Breast epithelium (tissue), 4 donors: Measurements from ENCODE around the gene HES7. TPM values are rescaled to one million over a fixed set of nuclear protein-coding genes. Genes with fewer than 3 reads are reported as not detected.

Experiments used
- DNase-seq, 2 donors: peaks; one replicate each; pipeline ENCODE4 v3.0.0-alpha.2; 2019; ENCODE audit warnings: low spot score in 2 of 2
- H3K27ac ChIP-seq, 2 donors: fragments of 200-600 bp; sonication (generic) in 1 of 2; one replicate each; pipeline ENCODE4 v1.5.1; 2016 to 2019; ENCODE audit warnings: mild to moderate bottlenecking in 1 of 2
- H3K27me3 ChIP-seq, 2 donors: fragments of 200-600 bp; sonication (generic) in 1 of 2; one replicate each; pipeline versions ENCODE4 v1.5.1 to v1.6.0; 2017 to 2019; ENCODE audit warnings: control low read depth in 1 of 2, mild to moderate bottlenecking in 1 of 2
- H3K36me3 ChIP-seq: fragments of 200-600 bp; one replicate; pipeline ENCODE4 v1.5.1; 2019
- H3K4me1 ChIP-seq, 2 donors: fragments of 200-600 bp; sonication (generic); one replicate each; pipeline ENCODE4 v1.5.1; 2016 to 2019; ENCODE audit warnings: control low read depth in 1 of 2
- H3K4me3 ChIP-seq, 3 donors: fragments of 200-600 bp; sonication (generic); 1 replicate in 2 of 3; 2 replicates in 1 of 3; pipeline ENCODE4 v1.5.1; 2016 to 2019; ENCODE audit warnings: mild to moderate bottlenecking in 3 of 3, moderate library complexity in 2 of 3
- H3K9me3 ChIP-seq, 2 donors: fragments of 200-600 bp; sonication (generic) in 1 of 2; one replicate each; pipeline ENCODE4 v1.5.1; 2016 to 2019; ENCODE audit warnings: control low read depth in 1 of 2
- CTCF ChIP-seq, 3 donors: fragments of 450-650 bp; IDR thresholded peaks; one replicate each; pipeline ENCODE4 v1.5.1; 2016 to 2017; ENCODE audit warnings: antibody characterized with exemption in 3 of 3, mild to moderate bottlenecking in 3 of 3, moderate library complexity in 3 of 3
- POLR2A ChIP-seq: fragments of 450-650 bp; IDR thresholded peaks from one replicate; pipeline ENCODE4 v1.6.1; 2016; ENCODE audit warnings: antibody characterized with exemption, mild to moderate bottlenecking, moderate library complexity
- POLR2AphosphoS5 ChIP-seq, 3 donors: sonication (generic); formaldehyde crosslinking; IDR thresholded peaks; one replicate each; pipeline ENCODE4 v1.6.1; 2017; ENCODE audit warnings: antibody characterized with exemption in 3 of 3
- intact Hi-C: fragments of 100-400 bp; cut with DNase I; formaldehyde crosslinking; loops from one replicate; pipeline ENCODE4 v1.15.1; 2023; ENCODE audit warnings: low total_unique reads
- total RNA-seq, 3 donors: library from RNA; depleted of rRNA; stranded (reverse); fragments of >200 nt; gene quantifications; one replicate each; pipeline ENCODE4 v1.1.0, GENCODE V29; 2016

The HES7 gene
- total RNA-seq, 3 donors from 2014 or later: not detected

GRCh38 chr17:8071496-8071895, 52.4 kb downstream of the HES7 start:
- peaks cover 0 to 2% of the 10 kb centered on the region in 2 donors for H3K4me1 ChIP-seq
- intact Hi-C loops: no loop called here

More at GRCh38 chr17:8071496-8071895, 52.4 kb downstream of the HES7 start:
- H3K27ac ChIP-seq: no peak overlapping the region
- DNase-seq: no peak
- H3K27me3 ChIP-seq: peaks cover 9 to 55% of the 10 kb centered on the region in 2 donors
- no peaks in the 10 kb centered on the region for H3K9me3 ChIP-seq
- H3K36me3 ChIP-seq: no peaks in the 10 kb centered on the region
- no peak overlapping the region for H3K4me3 ChIP-seq
- TF ChIP-seq POLR2A (no peak), POLR2AphosphoS5 (IDR thresholded peaks at IDR 0.05) (no peak), CTCF (IDR thresholded peaks at IDR 0.05) (no peak)

Other genes with a start within 250 kb of the HES7 start
- gene CHD3, start 235.3 kb downstream of the HES7 start, total RNA-seq: 10 to 100 TPM; 47.5 to 99.0 (median 90.0) TPM
- 10 to 100 TPM in 1 of 3 donors, 1 to 10 TPM in 2; 4.6 to 19.5 (median 8.6) TPM for gene RNF227, start 207.8 kb downstream of the HES7 start, total RNA-seq
- 1 to 10 TPM in 2 of 3 donors, under 1 TPM in 1; 0.48 to 1.5 (median 1.3) TPM for gene KCNAB3, start 194.2 kb downstream of the HES7 start, total RNA-seq
- gene TRAPPC1, start 192.2 kb downstream of the HES7 start, total RNA-seq: 10 to 100 TPM; 24.9 to 38.9 (median 37.7) TPM
- 10 to 100 TPM; 17.0 to 27.2 (median 23.9) TPM for gene CNTROB, start 191.9 kb downstream of the HES7 start, total RNA-seq
- under 1 TPM in 1 of 3 donors, not detected in 2; 0.15 TPM for gene GUCY2D, start 121.5 kb downstream of the HES7 start, total RNA-seq
- 10 to 100 TPM in 2 of 3 donors, 1 to 10 TPM in 1; 3.3 to 38.3 (median 12.3) TPM for gene ALOX15B, start 85.0 kb downstream of the HES7 start, total RNA-seq
- not detected for gene ALOX12B, start 36.4 kb downstream of the HES7 start, total RNA-seq
- gene ALOXE3, start 5.6 kb downstream of the HES7 start, total RNA-seq: under 1 TPM in 1 of 3 donors, not detected in 2; 0.73 TPM
- gene PER1, start 28.3 kb upstream of the HES7 start, total RNA-seq: 100 to 1,000 TPM in 2 of 3 donors, 10 to 100 TPM in 1; 97.3 to 167 (median 115) TPM
- 10 to 100 TPM; 21.8 to 30.2 (median 28.1) TPM for gene VAMP2, start 38.8 kb upstream of the HES7 start, total RNA-seq
- gene TMEM107, start 52.3 kb upstream of the HES7 start, total RNA-seq: 10 to 100 TPM; 15.7 to 83.1 (median 41.0) TPM
- gene BORCS6, start 66.1 kb upstream of the HES7 start, total RNA-seq: 10 to 100 TPM in 2 of 3 donors, 1 to 10 TPM in 1; 8.5 to 11.5 (median 10.8) TPM
- gene AURKB, start 86.5 kb upstream of the HES7 start, total RNA-seq: 1 to 10 TPM in 2 of 3 donors, under 1 TPM in 1; 0.44 to 3.8 (median 1.6) TPM
- 10 to 100 TPM; 12.8 to 35.7 (median 32.1) TPM for gene CTC1, start 124.0 kb upstream of the HES7 start, total RNA-seq
- 10 to 100 TPM; 10.2 to 23.6 (median 18.7) TPM for gene PFAS, start 125.2 kb upstream of the HES7 start, total RNA-seq
- gene RANGRF, start 164.6 kb upstream of the HES7 start, total RNA-seq: 10 to 100 TPM; 22.1 to 25.2 (median 23.1) TPM
- gene SLC25A35, start 171.3 kb upstream of the HES7 start, total RNA-seq: 1 to 10 TPM in 2 of 3 donors, under 1 TPM in 1; 0.96 to 4.7 (median 3.3) TPM
- gene ARHGEF15, start 186.1 kb upstream of the HES7 start, total RNA-seq: 10 to 100 TPM in 2 of 3 donors, 1 to 10 TPM in 1; 2.9 to 75.4 (median 11.5) TPM
- not detected for gene ODF4, start 215.7 kb upstream of the HES7 start, total RNA-seq